ENCODE results near the gene CTSA.

- TF ChIP-seq, protein P1, sequence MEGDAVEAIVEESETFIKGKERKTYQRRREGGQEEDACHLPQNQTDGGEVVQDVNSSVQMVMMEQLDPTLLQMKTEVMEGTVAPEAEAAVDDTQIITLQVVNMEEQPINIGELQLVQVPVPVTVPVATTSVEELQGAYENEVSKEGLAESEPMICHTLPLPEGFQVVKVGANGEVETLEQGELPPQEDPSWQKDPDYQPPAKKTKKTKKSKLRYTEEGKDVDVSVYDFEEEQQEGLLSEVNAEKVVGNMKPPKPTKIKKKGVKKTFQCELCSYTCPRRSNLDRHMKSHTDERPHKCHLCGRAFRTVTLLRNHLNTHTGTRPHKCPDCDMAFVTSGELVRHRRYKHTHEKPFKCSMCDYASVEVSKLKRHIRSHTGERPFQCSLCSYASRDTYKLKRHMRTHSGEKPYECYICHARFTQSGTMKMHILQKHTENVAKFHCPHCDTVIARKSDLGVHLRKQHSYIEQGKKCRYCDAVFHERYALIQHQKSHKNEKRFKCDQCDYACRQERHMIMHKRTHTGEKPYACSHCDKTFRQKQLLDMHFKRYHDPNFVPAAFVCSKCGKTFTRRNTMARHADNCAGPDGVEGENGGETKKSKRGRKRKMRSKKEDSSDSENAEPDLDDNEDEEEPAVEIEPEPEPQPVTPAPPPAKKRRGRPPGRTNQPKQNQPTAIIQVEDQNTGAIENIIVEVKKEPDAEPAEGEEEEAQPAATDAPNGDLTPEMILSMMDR (IDR thresholded peaks at IDR 0.05; ENCODE audit: low read depth, low read length, poor library complexity, severe bottlenecking) = no peak
- TF ChIP-seq EZH2phosphoT487 (IDR thresholded peaks at IDR 0.05; ENCODE audit: borderline replicate concordance, low read length) = no peak
Observed at GRCh38 chr20:45927071-45927878, 36.1 kb downstream of the CTSA start.
